Renal cortical epithelial cell (primary cell): Measurements from ENCODE around the gene COQ8B. TPM values are rescaled to one million over a fixed set of nuclear protein-coding genes. Genes with fewer than 3 reads are reported as not detected.

Experiments
- DNase-seq: peaks from one replicate; pipeline ENCODE4 v3.0.0-alpha.2; 2011; ENCODE audit warnings: low read depth
- total RNA-seq: library from RNA; depleted of rRNA; stranded (reverse); fragments of >200 nt; gene quantifications from 2 replicates; pipeline ENCODE4 v1.2.3, GENCODE V29; 2014

Gene COQ8B
- total RNA-seq, 1 donor from 2014 or later = 44.0 TPM

- DNase-seq = peak; percentile 14
Observed at GRCh38 chr19:40717880-40718773, 1.4 kb upstream of the COQ8B start.

- peak; percentile 6 for DNase-seq
Observed at GRCh38 chr19:40717325-40717879, 716 bp upstream of the COQ8B start.

- DNase-seq = peak; percentile 97
Observed at GRCh38 chr19:40716031-40716481, 630 bp downstream of the COQ8B start.

GRCh38 chr19:40714441-40715299, 2.0 kb downstream of the COQ8B start:
- DNase-seq = peak; percentile 85

- no peak for DNase-seq
Observed at GRCh38 chr19:40713939-40714338, 2.7 kb downstream of the COQ8B start.

- DNase-seq = no peak
Observed at GRCh38 chr19:40709817-40710216, 6.9 kb downstream of the COQ8B start.

- no peak for DNase-seq
Observed at GRCh38 chr19:40707615-40708014, 9.1 kb downstream of the COQ8B start.

- no peak for DNase-seq
Observed at GRCh38 chr19:40705950-40706619, 10.6 kb downstream of the COQ8B start.

GRCh38 chr19:40705362-40705651, 11.4 kb downstream of the COQ8B start:
- DNase-seq = no peak

GRCh38 chr19:40704491-40705361, 12.0 kb downstream of the COQ8B start:
- no peak for DNase-seq

GRCh38 chr19:40703029-40703755, 13.5 kb downstream of the COQ8B start:
- DNase-seq = no peak

- DNase-seq = no peak
Observed at GRCh38 chr19:40702337-40703012, 14.2 kb downstream of the COQ8B start.

- DNase-seq = no peak
Observed at GRCh38 chr19:40701758-40702157, 14.9 kb downstream of the COQ8B start.

- DNase-seq = no peak
Observed at GRCh38 chr19:40700083-40700482, 16.6 kb downstream of the COQ8B start.

GRCh38 chr19:40697007-40697406, 19.7 kb downstream of the COQ8B start:
- no peak for DNase-seq

GRCh38 chr19:40695881-40696280, 20.8 kb downstream of the COQ8B start:
- DNase-seq = no peak

- DNase-seq = no peak
Observed at GRCh38 chr19:40693896-40694295, 22.8 kb downstream of the COQ8B start.

- no peak for DNase-seq
Observed at GRCh38 chr19:40693150-40693788, 23.4 kb downstream of the COQ8B start.

- DNase-seq = no peak
Observed at GRCh38 chr19:40692212-40692551, 24.5 kb downstream of the COQ8B start.
